OCI-LY1 (cell line): ENCODE data around the gene DEFB128.

ENCODE experiments used
- H2AFZ ChIP-seq: fragments of 200-600 bp; sonication (generic), shearing (Covaris generic); 2 replicates; pipeline ENCODE4 v1.6.0; 2014; ENCODE audit warnings: antibody characterized with exemption, mild to moderate bottlenecking, low read length
- H3F3A ChIP-seq: fragments of 200-600 bp; sonication (generic), shearing (Covaris generic); 2 replicates; pipeline ENCODE4 v1.6.0; 2014; ENCODE audit warnings: mild to moderate bottlenecking, antibody characterized with exemption, low read length, moderate library complexity; ENCODE audit not compliant: insufficient read depth
- H3K27ac ChIP-seq: fragments of 200-600 bp; sonication (generic); 2 replicates; pipeline ENCODE4 v1.5.1; 2014; ENCODE audit warnings: low read length, mixed run types, mild to moderate bottlenecking, low read depth; ENCODE audit not compliant: poor library complexity, severe bottlenecking
- H3K27me3 ChIP-seq: fragments of 200-600 bp; sonication (generic); 2 replicates; pipeline ENCODE4 v1.6.0; 2014; ENCODE audit warnings: antibody characterized with exemption, mild to moderate bottlenecking, low read length, moderate library complexity; ENCODE audit not compliant: insufficient read depth
- H3K36me3 ChIP-seq: fragments of 200-600 bp; sonication (generic); 2 replicates; pipeline ENCODE4 v1.6.1; 2014; ENCODE audit warnings: mild to moderate bottlenecking, antibody characterized with exemption, low read length, moderate library complexity, mixed read lengths; ENCODE audit not compliant: insufficient read depth
- H3K4me1 ChIP-seq: fragments of 200-600 bp; sonication (generic); 2 replicates; pipeline ENCODE4 v1.5.1; 2014; ENCODE audit warnings: mild to moderate bottlenecking, low read length, moderate library complexity; ENCODE audit not compliant: insufficient read depth, severe bottlenecking
- H3K4me2 ChIP-seq: fragments of 200-600 bp; sonication (generic), shearing (Covaris generic); 2 replicates; pipeline ENCODE4 v1.6.1; 2014; ENCODE audit warnings: low read length
- H3K4me3 ChIP-seq: fragments of 200-600 bp; sonication (generic); 2 replicates; pipeline ENCODE4 v1.5.1; 2014; ENCODE audit warnings: low read length, low read depth, mild to moderate bottlenecking, mixed read lengths; ENCODE audit not compliant: poor library complexity, severe bottlenecking
- H3K79me2 ChIP-seq: fragments of 200-600 bp; shearing (Covaris generic); 2 replicates; pipeline ENCODE4 v1.6.1; 2016; ENCODE audit warnings: mixed run types, low read length, mixed read lengths; ENCODE audit not compliant: insufficient read depth
- H3K9ac ChIP-seq: fragments of 200-600 bp; sonication (generic), shearing (Covaris generic); 2 replicates; pipeline ENCODE4 v1.6.1; 2014; ENCODE audit warnings: mild to moderate bottlenecking, low read length, mixed read lengths
- H3K9me2 ChIP-seq: fragments of 200-600 bp; sonication (generic), shearing (Covaris generic); 2 replicates; pipeline ENCODE4 v1.6.1; 2014; ENCODE audit warnings: low read depth, mild to moderate bottlenecking, low read length, mixed read lengths
- H3K9me3 ChIP-seq: fragments of 200-600 bp; shearing (Covaris generic); 2 replicates; pipeline ENCODE4 v1.6.1; 2014; ENCODE audit warnings: low read length, mixed read lengths
- H4K20me1 ChIP-seq: fragments of 200-600 bp; sonication (generic), shearing (Covaris generic); 2 replicates; pipeline ENCODE4 v1.6.0; 2016; ENCODE audit warnings: mild to moderate bottlenecking, low read length; ENCODE audit not compliant: insufficient read depth
- CTCF ChIP-seq: fragments of 200-600 bp; sonication (generic), shearing (Covaris generic); IDR thresholded peaks from 2 replicates; pipeline ENCODE4 v1.5.1; 2017; ENCODE audit warnings: mild to moderate bottlenecking, antibody characterized with exemption, low read length, moderate library complexity, mixed read lengths
- EZH2 ChIP-seq: fragments of 200-600 bp; sonication (generic), shearing (Covaris generic); IDR thresholded peaks from 2 replicates; pipeline ENCODE4 v1.8.0; 2017; ENCODE audit warnings: borderline replicate concordance, mixed run types, mild to moderate bottlenecking, antibody characterized with exemption, low read length, moderate library complexity, mixed read lengths

The DEFB128 gene

DNA sequence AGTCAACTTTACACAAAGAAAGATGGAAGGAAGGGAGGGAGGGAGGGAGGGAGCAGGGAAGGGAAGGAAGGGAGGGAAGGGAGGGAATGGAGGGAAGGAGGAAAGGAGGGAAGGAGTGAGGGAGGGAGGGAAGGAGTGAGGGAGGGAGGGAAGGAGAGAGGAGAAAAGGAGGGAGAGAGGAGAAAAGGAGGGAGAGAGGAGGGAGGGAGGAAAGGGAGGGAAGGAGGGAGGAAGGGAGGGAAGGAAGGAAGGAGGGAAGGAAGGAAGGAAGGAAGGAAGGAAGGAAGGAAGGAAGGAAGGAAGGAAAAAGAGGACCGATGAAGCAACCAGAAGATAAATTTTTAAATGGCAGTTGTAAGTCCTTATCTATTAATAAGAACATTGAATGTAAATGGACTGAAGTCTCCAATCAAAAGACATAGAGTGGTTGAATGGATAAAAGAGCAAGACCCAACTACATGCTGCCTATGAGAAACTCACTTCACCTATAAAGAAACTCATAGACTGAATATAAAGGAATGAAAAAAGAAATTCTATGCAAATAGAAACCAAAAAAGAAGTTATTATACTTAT is 31.8 kb upstream of the DEFB128 start:
- Histone ChIP-seq H4K20me1 (no peaks in the 10 kb centered on the region), H3K4me1 (no peaks in the 10 kb centered on the region), H3K4me3 (no peak overlapping the region), H3K9me2 (no peaks in the 10 kb centered on the region), H3K27ac (no peak overlapping the region), H3K9me3 (no peaks in the 10 kb centered on the region), H3K36me3 (no peaks in the 10 kb centered on the region), H3K79me2 (no peaks in the 10 kb centered on the region), H3K9ac (no peak overlapping the region), H3K4me2 (no peak overlapping the region), H2AFZ (no peak overlapping the region), H3F3A (no peaks in the 10 kb centered on the region), H3K27me3 (no peaks in the 10 kb centered on the region)
- TF ChIP-seq EZH2 = no peak
- TF ChIP-seq CTCF = no peak

GRCh38 chr20:219290-220115 is 30.0 kb upstream of the DEFB128 start:
- no peaks in the 10 kb centered on the region for H3F3A ChIP-seq
- no peaks in the 10 kb centered on the region for H3K4me1 ChIP-seq
- no peaks in the 10 kb centered on the region for H4K20me1 ChIP-seq
- H2AFZ ChIP-seq = no peak overlapping the region
- H3K27me3 ChIP-seq = no peaks in the 10 kb centered on the region
- no peaks in the 10 kb centered on the region for H3K36me3 ChIP-seq
- no peak overlapping the region for H3K9ac ChIP-seq
- H3K4me3 ChIP-seq = no peak overlapping the region
- H3K79me2 ChIP-seq = no peaks in the 10 kb centered on the region
- H3K4me2 ChIP-seq = no peak overlapping the region
- no peak overlapping the region for H3K27ac ChIP-seq
- TF ChIP-seq EZH2 (no peak), CTCF (peak; percentile 49)
- H3K9me2 ChIP-seq = no peaks in the 10 kb centered on the region
- no peaks in the 10 kb centered on the region for H3K9me3 ChIP-seq

- no peak overlapping the region for H2AFZ ChIP-seq
- H4K20me1 ChIP-seq = no peaks in the 10 kb centered on the region
- no peak for TF ChIP-seq CTCF
- TF ChIP-seq EZH2 = no peak
- no peaks in the 10 kb centered on the region for H3K27me3 ChIP-seq
- H3K27ac ChIP-seq = no peak overlapping the region
- H3K9me3 ChIP-seq = no peaks in the 10 kb centered on the region
- no peak overlapping the region for H3K9ac ChIP-seq
- no peaks in the 10 kb centered on the region for H3F3A ChIP-seq
- H3K4me3 ChIP-seq = no peak overlapping the region
- no peaks in the 10 kb centered on the region for H3K79me2 ChIP-seq
- H3K4me1 ChIP-seq = no peaks in the 10 kb centered on the region
- no peaks in the 10 kb centered on the region for H3K36me3 ChIP-seq
- no peaks in the 10 kb centered on the region for H3K9me2 ChIP-seq
- H3K4me2 ChIP-seq = no peak overlapping the region
These were observed 27.8 kb upstream of the DEFB128 start for GRCh38 chr20:217266-217665.
